Ovary (tissue), 3 donors: Measurements from ENCODE around the gene TMEM114.

Source experiments
- EP300 ChIP-seq: sonication (generic); formaldehyde crosslinking; IDR thresholded peaks from one replicate; pipeline ENCODE4 v1.6.1; 2017; ENCODE audit warnings: antibody characterized with exemption
- POLR2A ChIP-seq: fragments of 450-650 bp; IDR thresholded peaks from one replicate; pipeline ENCODE4 v1.6.1; 2017; ENCODE audit warnings: antibody characterized with exemption, mild to moderate bottlenecking, moderate library complexity
- TF ChIP-seq, protein P1 (sequence below), 3 donors: fragments of 450-650 bp in 2 of 3; fragments of 200-600 bp in 1 of 3; IDR thresholded peaks; one replicate each; pipeline versions ENCODE4 v1.5.1 to v1.8.0; 2016 to 2022; ENCODE audit warnings: antibody characterized with exemption in 3 of 3, mild to moderate bottlenecking in 1 of 3
- donor health status: DM: no; HTN: no; CAD: no.

- TF ChIP-seq, protein P1, sequence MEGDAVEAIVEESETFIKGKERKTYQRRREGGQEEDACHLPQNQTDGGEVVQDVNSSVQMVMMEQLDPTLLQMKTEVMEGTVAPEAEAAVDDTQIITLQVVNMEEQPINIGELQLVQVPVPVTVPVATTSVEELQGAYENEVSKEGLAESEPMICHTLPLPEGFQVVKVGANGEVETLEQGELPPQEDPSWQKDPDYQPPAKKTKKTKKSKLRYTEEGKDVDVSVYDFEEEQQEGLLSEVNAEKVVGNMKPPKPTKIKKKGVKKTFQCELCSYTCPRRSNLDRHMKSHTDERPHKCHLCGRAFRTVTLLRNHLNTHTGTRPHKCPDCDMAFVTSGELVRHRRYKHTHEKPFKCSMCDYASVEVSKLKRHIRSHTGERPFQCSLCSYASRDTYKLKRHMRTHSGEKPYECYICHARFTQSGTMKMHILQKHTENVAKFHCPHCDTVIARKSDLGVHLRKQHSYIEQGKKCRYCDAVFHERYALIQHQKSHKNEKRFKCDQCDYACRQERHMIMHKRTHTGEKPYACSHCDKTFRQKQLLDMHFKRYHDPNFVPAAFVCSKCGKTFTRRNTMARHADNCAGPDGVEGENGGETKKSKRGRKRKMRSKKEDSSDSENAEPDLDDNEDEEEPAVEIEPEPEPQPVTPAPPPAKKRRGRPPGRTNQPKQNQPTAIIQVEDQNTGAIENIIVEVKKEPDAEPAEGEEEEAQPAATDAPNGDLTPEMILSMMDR (IDR thresholded peaks at IDR 0.05), result no peak
- no peak for TF ChIP-seq EP300
- TF ChIP-seq POLR2A, result no peak
Measured at GRCh38 chr16:8619671-8620370, 29.5 kb upstream of the TMEM114 start.
